ENCODE results near the gene PARD3B.

Gene PARD3B

GRCh38 chr2:205079173-205079572 is 533.9 kb downstream of the PARD3B start:
- no peak for DNase-seq

- DNase-seq, result peak; percentile 35
Measured at GRCh38 chr2:205086662-205087061, 541.4 kb downstream of the PARD3B start.

DNA sequence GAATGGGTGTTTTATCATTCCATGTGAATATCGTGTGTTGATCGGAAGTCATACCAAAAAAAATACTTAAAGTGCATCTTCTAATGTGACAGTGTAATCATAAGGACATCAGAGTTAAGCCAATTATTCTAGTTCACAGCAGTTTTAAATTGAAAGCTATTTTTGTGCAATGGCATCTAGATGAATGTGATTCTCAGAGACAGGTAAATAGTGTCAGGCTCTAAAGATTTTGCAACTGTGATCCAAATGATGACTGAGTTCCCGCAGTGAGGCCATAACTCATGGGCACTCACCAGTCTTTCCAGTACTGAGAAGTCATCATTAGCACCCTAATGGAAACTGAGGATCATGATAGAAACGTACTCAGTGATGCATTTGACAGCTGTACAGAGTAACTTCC is 542.6 kb downstream of the PARD3B start:
- DNase-seq, result no peak

DNA sequence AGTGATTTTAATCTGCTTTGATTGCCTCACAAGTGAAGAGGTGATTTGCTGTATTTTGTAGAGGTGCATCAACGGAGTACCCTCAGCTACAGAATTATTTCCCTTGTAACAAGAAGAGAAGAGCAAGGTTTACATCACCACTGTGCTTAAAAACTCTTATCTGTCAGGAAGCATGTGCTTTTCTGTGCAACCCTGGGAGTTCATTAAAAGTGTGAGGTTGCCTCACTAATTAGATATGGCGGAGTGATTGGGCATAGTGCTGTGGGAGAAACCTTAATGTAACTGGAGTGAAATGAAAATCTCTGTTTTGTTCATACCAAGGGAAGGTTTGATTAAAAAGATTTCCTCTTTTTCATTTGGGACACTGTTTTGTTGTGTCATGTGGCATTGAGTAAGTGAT is 544.7 kb downstream of the PARD3B start:
- DNase-seq, result no peak

- DNase-seq, result no peak
Measured at GRCh38 chr2:205091411-205091810, 546.1 kb downstream of the PARD3B start.

DNA sequence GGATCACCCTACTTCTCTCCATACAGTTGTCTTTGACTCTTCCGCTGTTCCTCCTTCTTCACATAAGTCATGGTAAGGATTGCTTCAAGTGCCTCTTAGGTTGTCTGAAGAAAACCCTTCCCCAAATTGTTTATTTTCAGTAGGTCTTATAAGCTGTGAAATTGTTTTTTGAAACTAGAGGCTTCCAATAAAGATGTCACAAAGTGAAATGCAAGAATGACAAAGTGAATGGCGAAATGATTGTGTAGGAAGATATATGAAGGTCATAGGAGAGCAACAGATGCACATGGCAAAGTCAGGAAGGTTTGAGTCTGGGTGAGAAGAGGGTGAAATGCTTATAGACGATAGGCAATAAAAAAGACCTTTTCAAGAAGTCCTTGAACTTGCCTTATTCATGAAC is 548.8 kb downstream of the PARD3B start:
- no peak for DNase-seq

DNA sequence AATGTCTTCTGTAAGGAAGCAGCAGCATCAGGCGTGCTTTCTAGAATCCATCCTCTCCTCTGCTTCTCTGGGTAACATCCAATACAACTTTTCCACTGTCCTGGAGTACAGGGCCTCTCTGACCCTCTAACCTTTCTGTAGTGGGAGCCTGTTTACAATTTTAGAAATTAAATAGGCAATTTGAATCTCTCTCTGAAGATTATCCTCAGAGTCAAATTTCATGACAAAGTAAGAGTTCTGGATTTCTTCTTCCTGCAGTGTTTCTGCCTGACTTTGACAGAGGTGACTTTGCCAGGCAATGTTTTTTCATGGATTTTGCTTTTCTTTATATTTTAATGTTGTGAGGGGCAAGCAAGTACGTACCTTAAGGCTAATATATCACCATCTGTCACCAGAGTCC is 558.4 kb downstream of the PARD3B start:
- no peak for DNase-seq

DNA sequence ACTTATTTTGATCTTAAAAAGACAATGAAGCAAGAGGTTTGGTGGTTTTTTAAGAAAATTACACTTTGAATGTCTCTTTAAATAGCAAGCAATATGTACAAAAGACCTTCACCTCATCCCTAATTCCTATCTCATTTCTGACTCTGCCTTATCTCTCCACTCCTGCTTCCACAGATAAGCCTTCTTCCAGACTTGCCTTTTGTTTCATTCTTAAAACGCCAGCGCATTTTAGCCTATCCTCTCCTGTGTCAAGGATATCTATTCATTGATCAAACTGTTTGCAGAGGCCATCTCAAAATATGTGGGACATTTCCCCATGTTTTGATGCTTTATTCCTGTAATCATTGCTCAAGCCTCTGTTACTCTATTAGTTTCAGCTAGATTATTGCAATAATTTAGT is 562.5 kb downstream of the PARD3B start:
- no peak for DNase-seq

DNA sequence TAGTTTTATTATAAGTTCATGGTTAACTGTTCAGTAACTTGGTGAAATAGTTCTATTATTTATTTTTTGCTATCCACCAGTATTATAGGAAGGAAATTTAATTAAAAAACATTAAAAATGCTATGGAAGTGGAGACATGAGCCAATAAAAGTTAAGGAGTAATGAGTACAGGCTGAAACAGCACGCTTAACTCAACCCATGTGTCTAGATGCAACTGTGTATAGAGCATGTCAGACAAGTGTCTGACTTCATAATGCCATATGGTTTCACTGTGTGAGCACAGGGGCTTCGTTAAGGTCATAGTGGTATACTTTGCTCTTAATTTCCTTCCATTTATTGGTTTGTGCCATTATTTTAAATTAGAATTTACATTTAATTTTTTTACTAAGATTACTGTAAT is 570.2 kb downstream of the PARD3B start:
- DNase-seq, result no peak

DNA sequence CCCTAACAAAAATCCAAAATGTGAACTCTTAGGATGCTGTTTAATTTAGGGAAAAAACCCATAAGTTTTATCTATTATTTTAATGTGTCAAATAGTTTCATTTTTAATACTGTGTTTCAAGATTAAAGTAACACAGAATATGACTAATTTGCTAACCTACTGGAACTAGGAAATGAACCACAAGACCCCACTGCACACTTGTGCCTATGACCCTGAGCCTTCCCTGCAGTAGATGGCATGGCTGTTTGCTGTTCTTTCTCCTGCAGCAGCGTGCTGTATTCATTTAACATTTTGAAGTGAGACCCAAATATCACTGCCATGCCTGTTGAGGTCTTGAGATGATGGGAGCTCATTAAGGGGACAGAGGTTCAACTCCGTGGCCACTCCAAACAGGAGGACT is 571.9 kb downstream of the PARD3B start:
- no peak for DNase-seq

DNA sequence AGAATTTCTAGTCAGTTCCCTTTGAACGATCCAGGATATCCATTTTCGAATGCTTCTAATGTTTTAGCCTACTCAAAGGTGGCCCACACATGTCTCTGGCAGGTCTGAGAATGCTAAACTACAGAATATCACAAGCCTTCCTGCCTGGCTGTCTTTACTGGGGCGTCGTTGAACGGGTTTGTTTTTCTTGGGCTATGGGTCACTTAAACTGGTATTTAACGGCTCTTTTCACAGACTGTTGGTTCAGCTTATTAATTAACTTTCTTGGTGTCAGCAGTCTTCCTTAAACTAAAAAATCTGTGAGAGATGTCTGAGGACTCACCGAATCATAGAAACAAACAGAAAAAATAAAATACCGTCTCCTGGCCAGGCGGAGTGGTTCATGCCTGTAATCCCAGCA is 573.9 kb downstream of the PARD3B start:
- no peak for DNase-seq

GRCh38 chr2:205128726-205129125 is 583.5 kb downstream of the PARD3B start:
- DNase-seq, result no peak

GRCh38 chr2:205129531-205129930 is 584.3 kb downstream of the PARD3B start:
- no peak for DNase-seq

DNA sequence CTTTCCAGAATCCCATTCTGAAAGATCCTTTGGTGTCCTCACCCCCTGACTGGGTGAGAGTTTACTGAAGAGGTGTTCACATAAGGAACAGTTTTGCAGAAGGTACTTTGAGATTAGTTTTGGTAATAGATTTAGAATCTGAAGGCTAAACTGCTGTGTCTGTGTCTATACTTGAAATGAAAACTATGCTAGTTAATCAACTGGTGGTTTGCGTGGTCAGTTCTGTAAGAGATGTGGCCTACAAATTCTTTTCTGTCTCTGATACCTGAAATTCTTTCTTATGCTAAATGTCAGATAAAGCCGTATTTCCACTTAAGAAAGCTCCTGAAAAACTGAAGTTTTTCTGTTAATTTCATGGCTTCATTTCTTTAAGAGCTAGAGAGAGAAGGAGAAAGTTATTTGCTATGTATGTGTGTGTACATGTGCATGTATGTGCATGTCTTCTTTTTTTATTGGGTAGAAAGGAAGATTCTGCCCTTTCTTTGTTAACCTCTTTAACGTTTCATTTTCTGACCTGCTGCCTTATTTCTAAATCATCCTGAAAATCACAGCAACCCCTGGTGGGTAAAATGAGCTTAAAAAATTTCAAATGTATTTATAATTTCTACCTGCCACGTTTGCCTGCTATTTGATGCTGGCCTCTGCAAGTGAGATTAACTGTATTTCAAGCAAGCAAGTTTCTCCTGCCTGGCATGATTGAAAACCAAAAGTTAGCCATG is 585.0 kb downstream of the PARD3B start:
- no peak for DNase-seq

DNA sequence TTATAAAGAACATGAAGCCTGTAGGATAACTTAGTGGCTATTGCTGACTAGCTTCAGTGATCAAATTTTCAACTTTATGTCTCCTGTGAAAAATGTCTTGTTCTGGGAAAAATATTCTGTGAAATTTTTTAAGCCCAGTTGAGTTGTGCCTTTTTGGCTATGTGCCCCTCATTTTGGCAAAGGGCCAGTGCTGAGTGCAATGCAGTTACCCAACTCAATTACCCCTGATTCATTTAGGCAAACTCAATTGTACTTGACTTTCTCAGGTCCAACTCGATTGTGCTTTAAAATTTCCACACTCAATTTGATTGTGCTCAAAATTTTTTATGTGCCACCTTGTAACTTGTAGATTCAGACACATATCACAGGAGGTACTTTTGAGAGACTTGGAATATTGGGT is 588.3 kb downstream of the PARD3B start:
- no peak for DNase-seq

- no peak for DNase-seq
Measured at GRCh38 chr2:205138735-205139134, 593.5 kb downstream of the PARD3B start.

DNA sequence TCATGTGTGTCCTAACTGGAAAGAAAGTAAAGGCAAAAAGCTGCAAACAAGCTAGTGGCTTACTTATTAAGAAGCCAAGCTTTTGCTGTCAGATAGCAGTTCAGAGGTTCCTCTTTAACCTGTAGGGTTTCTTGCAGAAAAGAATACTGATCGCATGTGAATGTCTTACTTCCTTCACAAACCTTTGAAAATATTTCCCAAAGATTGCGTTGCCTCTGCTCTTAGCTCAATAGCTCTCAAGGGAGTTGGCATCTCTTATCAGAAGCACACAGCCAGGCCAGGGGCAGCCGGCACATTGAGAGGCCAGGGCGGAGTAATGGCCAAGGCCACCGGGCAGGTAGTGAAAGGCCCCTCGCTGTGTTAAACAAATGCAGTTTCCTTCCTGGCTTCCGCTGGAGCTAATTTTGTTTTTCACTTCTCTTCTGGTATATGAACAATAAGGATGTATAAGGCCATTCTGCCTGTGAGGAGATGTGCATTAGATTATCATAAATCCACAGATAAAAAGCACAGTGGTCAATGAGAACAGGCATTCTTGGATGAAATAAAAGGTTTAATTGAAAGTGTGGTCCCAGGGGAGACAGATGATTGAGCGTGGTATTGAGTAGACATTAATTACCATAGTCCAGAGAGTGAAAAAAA is 594.7 kb downstream of the PARD3B start:
- no peak for DNase-seq

DNA sequence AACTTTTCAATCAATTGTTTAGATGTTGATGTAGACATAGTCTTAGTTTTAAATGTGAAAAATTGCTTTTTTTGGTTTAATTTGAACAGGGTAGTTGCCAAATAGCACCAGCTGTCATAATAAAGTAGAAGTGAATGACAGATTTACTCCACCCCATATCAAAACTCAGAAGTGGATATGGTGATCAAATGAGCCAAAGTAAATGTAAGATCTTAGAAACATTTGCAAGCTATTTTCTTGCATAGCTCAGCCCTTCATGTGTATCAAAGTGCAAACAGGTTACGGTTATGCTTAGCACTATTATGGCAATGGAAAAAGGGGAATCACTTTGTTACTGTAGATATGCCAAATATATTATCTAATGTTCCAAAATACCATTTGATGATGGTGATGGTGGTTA is 596.1 kb downstream of the PARD3B start:
- no peak for DNase-seq

DNA sequence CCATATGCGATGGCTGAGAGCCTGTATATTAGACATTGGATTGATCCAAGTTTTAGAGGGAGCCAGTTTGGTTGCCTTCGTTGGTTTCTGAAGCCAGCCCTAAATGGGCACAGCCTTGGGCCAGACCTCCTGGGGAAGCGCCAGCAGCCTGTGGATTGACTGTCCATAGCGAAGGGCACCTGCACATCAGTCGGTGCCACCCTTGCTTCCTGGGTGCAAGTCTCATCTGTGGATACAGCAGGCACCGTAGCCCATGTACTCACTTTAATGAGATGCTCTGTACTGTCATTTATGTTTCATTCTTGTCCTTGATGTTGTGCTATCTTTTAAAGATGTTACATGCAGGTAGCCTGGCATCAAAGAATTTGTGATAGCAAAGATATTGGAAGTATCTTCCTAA is 600.6 kb downstream of the PARD3B start:
- DNase-seq, result no peak

GRCh38 chr2:205148755-205149154 is 603.5 kb downstream of the PARD3B start:
- no peak for DNase-seq

- DNase-seq, result no peak
Measured at GRCh38 chr2:205156457-205156856, 611.2 kb downstream of the PARD3B start.

DNA sequence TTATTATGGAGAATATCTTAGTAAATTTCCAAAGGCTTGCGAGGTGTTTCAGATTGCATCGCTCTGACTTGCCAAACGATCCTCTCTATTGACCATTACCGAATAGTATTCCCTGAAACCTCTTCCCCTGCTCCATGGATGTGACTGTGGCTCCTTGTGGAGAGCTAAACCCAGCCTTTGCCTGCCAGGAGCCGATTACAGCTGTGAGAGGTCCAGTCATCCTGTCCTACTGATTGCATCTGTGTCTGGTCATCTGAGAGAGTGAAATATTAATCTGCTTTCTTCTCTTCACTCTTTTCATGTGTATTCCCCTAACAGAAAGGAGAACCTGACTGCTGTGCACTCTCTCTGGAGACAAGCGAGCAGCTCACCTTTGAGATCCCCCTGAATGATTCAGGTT is 613.1 kb downstream of the PARD3B start:
- DNase-seq, result no peak

DNA sequence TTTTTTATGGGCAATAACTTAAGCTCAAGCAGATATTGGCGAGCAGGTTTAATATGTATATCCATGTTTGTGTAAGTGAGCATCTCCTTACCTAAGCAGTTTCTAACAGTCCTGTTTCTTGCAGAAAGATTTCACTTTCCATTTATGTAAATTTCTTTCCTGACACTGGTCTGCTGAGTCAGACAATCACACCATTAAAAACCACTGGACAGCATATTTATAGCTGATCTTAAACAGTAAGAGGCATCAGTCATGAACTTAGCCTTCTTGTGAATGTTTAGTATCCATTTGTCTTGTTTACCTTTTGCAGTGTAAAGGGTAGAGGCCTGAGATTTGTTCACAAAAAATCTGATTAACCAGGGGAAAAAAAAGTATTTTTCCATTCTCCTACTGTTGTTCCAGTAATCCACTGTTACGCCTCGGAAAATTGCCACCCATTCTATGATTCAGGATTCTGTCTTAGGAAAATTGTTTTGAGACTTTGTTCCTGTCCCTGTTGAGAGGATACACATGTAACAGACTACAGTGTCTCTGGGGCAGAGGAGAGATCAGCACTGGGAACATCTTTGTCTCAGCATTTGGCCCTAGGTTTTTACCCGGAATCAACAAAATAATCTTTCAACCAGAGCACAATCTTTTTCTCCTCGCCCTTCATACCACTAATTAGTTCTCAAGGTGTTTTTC is 616.0 kb downstream of the PARD3B start:
- DNase-seq, result no peak

GRCh38 chr2:205166745-205167144 is 621.5 kb downstream of the PARD3B start:
- no peak for DNase-seq

Measured in EL (cell line).